NCI-H146 (cell line): ENCODE measurements around the gene PLEKHG2.

Experiments
- DNase-seq: peaks from one replicate; lab custom pipeline; 2025; lab: John Stamatoyannopoulos, UW

The PLEKHG2 gene

DNA sequence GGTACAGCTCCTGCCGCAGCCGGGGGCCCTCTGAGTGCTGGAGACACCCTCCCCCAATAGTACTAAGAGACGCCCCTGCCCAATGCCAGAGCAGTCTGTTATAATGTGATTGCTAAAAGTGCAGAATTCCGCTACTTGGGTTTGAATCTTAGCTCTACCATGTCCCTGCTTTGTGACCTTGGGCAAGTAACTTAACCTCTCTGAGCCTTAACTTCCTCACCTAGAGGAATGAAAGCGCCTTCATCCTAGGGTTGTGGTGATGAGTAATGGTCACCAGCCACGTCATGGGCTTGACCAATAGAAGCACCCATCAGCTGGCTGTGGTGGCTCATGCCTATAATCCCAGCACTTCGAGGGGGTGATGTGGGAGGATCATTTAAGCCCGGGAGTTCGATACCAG lies 6.5 kb downstream of the PLEKHG2 start:
- no peak for DNase-seq

DNA sequence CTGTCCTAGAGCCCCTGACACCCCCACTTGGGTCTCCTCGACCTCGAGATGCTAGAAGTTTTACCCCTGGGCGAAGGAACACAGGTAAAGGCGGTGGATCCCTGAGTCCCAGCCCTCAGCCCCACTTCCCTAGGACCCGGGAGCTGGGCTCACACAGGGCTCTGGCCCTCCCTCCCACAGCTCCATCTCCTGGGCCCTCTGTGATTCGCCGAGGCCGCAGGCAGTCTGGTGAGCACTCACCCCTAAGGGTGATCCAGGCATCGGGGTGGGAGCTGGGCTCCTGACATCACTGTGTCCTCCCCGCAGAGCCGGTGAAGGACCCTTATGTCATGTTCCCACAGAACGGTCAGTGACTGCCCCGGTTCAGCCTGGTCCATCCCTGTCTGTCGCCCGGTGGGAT lies 8.3 kb downstream of the PLEKHG2 start:
- no peak for DNase-seq

DNA sequence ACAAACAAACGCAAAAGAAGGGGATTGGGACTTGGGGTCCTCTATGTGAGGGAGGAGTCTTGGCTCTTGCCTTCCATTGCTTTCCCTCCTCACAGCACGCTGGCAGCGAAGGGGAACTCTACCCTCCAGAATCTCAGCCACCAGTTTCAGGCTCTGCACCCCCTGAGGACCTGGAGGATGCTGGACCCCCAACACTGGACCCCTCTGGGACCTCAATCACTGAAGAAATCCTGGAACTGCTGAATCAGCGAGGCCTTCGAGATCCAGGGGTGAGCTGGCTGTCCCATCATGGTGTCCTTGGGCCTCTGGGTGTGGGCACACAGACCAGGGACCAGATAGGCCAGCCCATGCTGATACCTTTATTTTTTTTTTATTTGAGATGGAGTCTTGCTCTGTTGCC lies 9.6 kb downstream of the PLEKHG2 start:
- no peak for DNase-seq

DNA sequence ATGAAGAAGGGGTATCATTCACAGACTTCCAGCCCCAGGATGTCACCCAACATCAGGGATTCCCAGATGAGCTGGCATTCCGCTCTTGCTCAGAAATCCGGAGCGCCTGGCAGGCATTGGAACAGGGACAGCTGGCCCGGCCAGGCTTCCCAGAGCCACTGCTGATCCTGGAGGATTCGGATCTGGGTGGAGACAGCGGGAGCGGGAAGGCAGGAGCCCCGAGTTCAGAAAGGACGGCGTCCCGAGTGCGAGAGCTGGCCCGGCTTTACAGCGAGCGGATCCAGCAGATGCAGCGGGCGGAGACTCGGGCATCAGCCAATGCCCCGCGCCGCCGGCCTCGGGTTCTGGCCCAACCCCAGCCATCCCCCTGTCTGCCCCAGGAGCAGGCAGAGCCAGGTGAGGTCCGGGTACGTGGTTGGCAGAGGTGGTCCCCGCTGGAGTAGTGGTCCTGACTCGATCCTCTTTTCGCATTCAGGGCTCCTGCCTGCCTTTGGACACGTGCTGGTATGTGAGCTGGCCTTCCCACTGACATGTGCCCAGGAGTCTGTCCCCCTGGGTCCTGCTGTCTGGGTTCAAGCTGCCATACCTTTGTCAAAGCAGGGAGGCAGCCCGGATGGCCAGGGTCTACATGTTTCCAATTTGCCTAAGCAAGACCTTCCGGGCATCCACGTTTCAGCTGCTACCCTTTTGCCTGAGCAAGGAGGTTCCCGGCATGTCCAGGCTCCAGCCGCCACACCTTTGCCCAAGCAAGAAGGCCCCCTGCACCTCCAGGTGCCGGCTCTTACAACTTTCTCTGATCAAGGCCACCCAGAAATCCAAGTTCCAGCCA lies 11.0 kb downstream of the PLEKHG2 start:
- DNase-seq: no peak

DNA sequence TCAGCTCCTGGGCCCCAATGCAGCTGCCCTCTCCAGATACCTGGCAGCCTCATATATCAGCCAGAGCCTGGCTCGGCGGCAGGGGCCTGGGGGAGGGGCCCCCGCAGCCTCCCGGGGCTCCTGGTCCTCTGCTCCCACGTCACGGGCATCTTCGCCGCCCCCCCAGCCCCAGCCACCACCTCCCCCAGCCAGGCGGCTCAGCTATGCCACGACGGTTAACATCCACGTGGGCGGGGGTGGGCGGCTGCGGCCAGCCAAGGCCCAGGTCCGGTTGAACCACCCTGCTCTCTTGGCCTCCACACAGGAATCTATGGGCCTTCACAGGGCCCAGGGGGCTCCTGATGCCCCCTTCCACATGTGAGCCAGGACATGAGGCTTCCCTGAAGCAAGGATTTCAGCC lies 12.5 kb downstream of the PLEKHG2 start:
- no peak for DNase-seq

DNA sequence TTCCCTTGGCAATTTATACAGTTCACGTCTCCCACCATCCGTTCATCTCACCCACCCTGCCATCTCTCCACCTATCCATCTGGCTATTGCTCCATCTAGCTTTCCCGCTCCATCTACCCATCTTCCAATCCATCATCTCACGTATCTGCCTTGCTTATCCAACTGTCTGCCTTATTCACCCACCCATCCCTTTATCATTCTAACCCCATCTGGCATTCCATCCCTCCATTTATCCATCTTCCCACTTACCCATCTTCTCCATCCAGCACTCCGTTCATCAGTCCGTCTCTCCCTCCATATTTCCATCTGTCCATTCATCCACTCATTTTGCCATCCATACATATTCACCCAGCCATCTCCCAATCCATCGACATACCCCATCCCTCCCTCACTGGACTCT lies 13.3 kb downstream of the PLEKHG2 start:
- DNase-seq: no peak

DNA sequence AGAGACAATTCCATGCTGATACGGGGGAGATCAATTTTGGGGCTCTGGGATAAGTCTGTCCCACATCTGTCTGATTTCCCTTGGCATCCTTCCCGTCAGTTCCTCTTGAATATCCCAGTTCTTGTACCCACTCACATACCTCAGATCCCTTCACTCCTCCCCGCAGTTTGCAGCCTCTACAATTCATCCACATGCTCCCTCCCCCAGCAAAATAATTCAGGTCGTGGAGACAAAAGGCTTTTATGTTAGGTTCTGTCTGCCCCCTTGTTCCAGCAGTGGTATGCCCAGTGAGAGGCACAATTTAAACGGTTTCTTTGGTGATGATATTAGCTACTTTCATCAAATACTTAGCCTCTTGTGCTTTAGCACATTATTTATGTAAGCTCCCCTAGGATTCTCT lies 13.7 kb downstream of the PLEKHG2 start:
- DNase-seq: no peak

DNA sequence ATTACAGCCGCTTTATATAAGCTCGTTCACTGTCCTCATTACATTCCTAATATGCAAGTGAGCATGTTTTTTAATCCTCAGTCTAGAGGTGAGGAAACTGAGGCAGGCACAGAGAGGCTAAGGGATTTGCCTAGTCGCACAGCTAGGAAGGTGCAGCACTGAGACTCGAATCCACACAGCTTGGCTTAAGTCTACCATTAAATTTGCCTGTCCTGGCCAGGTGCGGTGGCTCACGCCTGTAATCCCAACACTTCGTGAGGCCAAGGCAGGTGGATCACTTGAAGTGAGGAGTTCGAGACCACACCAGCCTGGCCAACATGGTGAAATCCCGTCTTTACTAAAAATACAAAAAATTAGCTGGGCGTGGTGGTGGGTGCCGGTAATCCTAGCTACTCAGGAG lies 15.2 kb downstream of the PLEKHG2 start:
- no peak for DNase-seq

DNA sequence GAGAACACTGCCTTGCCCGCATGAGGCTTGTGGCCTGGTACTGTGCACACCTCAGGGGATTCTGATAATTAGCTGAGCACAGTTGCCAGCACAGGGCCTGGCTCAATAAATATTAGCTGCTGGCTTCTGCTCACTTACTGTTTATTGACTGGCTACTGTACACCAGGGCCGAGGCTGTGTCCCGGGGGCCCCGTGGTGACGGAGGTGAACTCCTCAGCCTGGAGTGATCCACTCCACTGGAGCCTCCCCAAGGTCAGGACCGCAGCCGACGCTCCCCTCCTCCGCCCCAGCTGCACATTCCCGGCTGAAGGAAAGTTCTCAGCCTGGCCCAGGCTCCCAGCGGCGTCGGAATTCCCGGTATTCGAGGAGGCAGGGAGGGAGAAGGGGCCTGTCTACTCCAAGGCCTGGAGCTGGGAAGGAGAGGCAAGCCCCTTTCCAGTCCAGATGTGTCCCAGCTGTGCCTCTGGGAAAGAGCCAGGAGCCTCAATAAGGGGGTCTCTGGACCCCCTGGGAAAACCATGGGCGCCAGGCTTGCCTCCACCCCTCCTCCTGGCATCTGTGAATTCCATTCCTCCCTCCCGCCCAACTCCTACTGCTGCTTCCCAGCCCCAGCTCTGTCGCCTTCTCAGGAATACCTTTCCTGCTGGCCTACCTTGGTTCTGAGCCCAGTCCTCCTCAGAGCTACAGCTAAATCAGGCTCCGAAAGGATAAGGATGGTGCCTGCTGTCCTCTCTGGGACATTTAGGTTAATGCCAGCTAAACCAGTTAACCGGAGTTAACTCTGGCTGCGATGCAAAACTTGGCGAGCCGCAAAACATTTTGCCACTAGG lies 16.0 kb downstream of the PLEKHG2 start:
- no peak for DNase-seq

DNA sequence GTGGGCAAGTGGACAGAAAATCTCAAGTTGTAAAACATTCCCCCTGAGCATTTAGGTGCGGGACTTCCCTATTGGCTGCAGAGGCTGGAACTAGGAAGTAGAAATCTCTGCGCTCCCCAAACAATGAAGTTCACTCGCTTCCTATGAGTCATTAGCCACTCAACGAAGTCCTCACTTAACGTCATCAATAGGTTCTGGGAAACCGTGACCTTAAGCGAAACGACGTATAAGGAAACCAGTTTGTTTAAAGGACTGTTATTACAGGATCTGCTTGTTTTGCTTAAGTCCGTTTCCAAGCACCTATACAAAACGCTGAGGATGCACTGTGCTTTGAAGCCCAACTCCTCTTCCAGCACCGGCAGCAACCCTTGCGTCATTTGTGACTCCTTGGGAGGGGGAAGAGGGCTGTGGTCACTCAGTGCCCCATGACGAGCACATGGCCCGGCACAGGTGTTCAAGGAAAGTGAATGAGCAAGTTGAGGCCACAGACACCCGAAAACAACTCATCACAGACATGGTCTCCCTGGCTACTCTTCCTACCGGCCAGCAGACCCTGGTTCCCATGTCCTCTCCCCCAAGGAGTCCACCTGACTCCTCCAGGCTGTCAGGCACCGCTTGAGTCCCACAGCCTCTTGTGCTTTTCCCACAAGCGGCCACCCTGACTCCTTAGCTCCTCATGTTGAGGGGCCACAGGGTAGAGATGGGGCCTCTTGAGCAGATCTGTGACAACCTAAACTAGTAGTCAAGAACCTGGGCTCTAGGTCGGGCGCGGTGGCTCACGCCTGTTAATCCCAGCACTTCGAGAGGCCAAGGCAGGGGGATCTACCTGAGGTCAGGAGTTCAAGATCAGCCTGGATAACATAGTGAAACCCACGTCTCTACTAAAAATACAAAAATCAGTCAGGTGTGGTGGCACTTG lies 18.5 kb downstream of the PLEKHG2 start:
- DNase-seq: no peak

DNA sequence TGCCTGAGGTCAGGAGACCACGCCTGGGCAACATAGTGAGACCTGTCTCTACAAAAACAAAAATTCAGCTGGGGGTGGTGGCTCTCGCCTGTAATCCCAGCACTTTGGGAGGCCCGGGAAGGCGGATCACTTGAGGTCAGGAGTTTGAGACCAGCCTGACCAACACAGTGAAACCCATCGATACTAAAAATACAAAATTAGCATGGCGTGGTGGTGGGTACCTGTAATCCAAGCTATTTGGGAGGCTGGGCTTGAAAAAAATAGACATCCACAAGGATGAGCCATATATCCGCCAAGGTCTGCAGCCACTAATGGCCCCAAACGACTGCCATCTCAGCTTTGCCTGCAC lies 20.2 kb downstream of the PLEKHG2 start:
- no peak for DNase-seq

DNA sequence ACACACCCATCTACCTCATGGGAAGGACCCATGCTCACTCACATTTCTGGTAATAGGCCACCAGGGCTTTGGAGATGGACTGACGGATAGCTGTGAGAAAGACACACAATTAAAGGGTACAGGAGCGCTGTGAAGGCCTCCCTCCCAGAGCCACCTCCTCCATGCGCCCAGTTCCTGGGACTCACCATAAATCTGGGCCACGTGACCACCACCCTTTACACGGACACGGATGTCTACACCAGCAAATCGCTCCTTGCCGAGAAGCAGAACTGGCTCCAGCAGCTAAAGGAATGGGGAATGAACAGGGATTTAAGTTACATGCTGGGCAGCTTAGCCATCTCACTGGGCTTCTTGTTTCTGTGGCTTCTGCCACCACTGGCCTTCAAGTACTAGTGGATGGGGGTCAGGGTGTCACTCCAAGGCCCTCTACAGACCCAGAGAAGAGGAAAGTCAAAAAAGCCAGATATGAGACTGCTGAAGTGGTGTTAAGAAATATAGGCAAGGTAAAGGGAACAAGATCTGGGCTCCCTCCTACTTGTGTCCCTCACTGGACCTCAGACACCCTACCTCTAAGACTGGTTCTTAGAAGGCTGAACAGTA lies 21.1 kb downstream of the PLEKHG2 start:
- DNase-seq: no peak

DNA sequence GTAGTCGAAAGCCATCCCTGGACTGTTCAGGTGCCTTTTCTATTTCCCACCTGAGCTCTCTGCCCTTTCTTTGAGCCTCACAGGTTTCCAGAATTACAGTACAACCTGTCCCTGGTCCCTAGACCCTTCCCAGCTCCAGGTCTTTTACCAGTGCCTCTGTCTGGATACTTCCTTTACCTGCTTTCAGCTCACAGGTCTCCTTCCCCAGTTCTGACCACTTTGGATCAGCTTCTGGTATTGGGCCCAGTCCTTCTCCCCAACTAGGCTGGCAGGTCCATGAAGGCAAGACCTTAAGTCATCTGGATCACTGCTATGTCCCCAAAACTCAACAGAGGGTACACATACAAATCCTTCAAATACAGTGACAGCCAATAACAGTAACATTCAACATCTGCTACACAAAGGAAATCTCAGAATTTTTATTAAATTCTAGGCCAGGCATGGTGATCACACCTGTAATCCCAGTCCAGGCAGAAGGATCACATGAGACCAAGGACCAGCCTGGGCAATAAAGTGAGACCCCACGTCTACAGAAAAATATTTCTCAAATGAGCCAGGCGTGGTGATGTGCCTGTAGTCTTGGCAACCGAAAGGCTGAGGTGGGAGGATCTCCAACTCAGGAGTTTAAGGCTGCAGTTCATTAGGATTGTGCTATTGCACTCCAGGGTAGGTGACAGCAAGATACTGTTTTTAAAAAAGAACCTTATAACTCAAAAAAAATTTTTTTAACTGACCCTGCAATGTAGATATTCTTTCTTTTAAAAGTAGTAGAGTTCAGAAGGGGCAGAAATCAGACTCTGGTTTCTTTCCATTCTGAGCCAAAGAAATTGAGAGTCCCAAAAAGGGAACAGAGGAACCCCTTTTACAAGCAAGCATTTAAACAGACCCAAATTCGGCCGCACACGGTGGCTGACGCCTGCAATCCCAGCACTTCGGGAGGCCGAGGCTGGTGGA lies 21.9 kb downstream of the PLEKHG2 start:
- no peak for DNase-seq

DNA sequence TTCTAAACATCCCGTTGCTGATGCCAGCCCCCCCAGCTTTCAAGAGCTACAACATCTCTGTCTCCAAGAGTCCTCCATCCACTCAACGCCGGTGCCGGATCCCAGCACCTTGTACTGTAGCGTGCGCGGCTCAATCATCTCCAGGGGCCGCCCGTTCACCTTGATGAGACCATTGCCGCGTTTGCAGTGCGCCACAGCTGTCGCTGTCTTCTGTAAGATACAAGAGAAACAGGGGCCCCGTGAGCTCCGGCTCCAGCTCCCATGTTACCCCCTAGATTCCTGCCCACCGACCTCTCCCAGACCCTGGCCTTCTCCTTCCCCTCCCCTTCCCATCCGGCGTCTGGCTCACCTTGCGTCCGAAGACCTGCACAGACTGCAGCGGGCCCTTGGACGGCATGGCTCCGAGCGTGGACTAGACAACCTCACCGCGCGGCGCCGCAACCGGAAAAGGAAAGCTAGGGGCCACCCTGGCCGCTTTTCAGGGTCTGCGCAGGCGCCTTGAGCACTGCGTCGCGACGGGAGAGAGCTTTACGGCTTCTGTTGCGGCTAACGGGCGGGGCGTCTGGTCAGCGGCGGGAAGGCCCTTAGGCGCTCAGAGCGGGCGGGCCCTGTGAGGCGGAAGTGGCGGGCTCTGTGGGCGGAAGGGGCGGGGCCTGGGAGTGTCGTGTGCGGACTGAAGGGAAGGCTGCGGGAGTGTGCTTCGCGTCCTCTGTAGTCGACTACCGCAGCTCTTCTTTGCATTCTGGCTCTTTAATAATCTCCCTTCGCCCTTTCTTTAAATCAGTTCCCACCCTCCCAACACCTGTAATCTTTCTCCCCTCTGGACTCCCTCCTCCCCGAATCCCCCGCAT lies 23.3 kb downstream of the PLEKHG2 start, which contains the start of gene RPS16:
Gene RPS16, minus strand, starts transcription at position 451 of the 851 bp plus-strand sequence. Its CDS starts 54 bp downstream, at position 397.
- peak; percentile 99 for DNase-seq

DNA sequence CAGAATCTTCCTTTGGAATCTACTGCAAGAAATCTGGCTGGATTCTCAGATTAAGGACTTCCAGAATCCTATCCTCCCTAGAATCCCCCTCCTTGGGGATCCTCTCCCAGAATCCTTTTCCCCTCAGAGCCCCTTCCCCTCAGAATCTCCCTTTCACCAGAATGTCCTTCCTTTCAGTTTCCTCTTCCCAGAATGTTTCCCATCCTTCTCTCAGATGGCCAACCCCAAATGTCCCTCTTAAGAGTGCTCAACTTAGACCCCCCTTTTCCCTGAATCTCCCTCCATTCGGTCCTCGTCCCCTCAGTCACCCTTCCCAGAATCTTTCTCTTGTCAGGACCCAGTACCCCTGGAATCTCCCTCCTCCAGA lies 23.9 kb downstream of the PLEKHG2 start:
- DNase-seq: no peak

DNA sequence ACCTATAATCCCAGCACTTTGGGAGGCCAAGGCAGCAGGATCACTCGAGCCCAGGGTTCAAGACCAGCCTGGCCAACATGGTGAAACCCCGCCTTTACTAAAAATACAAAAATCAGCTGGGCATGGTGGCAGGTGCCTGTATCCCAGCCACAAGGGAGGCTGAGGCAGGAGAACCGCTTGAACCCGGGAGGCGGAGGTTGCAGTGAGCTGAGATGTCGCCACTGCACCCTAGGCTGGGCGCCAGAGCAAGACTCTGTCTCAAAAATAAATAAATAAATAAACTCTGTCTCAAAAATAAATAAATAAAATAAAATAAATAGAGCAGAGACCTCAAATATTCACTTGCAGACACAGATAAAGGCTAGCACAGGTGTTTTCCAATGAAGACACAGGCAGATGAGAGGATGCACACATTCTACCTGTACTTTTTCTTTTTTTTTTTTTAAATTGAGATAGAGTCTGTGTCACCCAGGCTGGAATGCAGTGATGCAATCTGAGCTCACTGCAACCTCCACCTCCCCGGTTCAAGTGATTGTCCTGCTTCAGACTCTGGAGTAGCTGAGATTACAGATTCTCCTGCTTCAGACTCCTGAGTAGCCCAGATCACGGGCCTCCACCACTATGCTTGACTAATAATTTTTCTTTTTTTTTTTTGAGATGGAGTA lies 25.9 kb downstream of the PLEKHG2 start:
- DNase-seq: no peak

DNA sequence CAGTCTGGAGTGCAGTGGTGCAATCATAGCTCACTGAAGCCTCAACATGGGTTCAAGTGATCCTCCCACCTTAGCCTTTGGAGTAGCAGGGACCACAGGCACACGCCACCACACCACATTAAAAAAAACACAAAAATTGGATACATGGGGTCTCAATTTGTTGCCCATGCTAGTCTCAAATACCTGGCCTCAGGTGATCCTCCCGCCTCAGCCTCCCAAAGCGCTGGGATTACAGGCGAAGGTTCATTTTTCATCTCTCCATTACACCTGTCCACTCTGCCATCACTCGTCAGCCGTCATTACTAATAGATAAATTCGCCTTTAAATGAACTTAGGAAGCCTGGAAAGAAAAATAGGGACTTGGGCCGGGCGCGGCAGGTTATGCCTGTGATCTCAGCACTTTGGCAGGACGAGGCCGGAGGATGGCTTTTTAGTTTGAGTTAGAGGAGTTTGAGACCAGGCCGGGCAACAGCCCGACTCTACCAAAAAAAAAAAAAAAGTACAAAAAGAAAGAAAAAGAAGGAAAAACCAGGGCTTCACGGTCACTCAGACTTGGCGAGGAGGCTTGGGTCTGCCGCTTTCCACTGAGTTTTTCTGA lies 32.2 kb downstream of the PLEKHG2 start:
- DNase-seq: peak; percentile 35

DNA sequence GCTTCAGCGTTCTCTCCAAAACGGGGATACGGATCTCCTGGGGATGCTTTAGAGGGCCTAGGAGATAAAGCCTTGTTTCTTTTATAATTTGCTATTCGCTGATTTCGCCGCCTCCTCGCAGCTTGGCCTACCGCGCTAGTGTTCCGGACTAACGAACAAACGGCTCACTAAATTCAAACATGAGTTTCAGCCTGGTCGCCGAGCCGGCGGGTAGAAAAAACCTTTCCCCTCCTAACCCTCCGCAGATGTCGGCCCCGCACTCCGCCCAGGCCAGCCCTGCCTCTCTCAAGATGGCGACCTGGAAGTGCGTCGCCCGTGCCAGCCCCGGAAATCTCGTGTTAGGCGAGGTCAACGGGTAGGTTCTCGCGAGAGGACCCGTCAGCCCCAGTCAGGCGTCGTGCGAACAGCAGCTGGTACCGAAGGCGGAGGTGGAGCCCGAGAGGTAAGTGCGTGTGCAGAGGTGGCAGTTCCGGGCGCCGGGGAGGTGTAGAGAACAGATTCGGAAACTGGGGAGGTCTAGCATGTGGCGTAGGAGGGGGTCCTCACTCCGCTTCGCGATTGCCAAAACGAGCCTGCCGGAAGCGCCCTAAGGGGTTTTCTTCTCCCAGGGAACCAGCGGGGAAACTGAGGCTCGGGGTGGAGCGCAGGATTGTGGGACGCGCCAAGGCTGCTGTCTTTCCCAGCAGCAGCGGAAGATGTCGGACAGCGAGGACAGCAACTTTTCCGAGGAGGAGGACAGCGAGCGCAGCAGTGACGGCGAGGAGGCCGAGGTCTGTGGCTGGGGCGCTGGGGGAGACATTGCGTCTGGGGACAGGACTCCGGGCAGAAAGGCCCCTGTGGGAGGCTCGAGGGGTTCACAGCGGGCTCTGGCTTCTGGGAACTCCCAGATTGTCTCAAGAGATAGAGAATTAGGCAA lies 33.0 kb downstream of the PLEKHG2 start, which contains the start of gene SUPT5H:
Gene SUPT5H, plus strand, starts transcription at position 387 of the 916 bp plus-strand sequence. Its CDS starts 309 bp downstream, at position 696.
- DNase-seq: peak; percentile 100
